ENCODE results near the gene POLR3C. TPM values are rescaled to one million over a fixed set of nuclear protein-coding genes. Genes with fewer than 3 reads are reported as not detected.

POLR3C gene
- total and polyA plus RNA-seq, 10 of the 15 experiments (the other 5 are each of a cell fraction or from before 2014, with no cell fraction given): 13.0 to 44.8 (median 34.8) TPM

DNA sequence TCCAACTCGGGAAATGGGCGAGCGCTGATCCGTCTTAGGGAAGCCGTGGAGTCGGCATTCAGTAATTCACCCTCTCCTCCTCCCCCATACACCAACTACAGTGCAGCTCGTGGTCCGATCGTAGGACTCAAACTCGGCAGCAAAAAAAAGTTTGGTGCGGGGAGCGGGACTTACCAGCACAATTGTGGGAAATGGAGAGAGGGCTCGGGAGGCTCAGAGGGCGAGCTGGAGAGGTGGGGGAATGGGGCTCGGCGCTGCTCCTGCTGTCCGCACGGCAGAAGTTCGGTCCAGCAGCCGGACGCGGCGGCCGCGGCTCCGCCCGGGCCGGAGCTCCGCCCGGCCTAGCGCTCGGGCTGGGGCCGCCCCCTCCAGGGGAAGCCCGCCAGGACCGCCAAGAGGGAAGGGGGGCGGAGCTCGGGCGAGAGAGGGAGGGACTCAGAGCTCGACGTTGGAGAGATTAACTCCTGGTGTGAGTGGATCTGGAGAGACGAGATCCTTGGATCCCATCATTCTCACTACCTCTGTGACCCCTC is 35.6 kb downstream of the POLR3C start (continued):
- TF ChIP-seq LARP7 (IDR thresholded peaks at IDR 0.05) (peak; percentile 64; the same call in 1 of the 2 replicates), YY1 (IDR thresholded peaks at IDR 0.05; ENCODE audit: low read depth, low read length) (peak; percentile 32; the same call in 1 of the 2 replicates), ATF7 (IDR thresholded peaks at IDR 0.05; ENCODE audit: low read depth) (no peak), TCF3 (IDR thresholded peaks at IDR 0.05; ENCODE audit: borderline replicate concordance, insufficient read depth, low read depth, low read length) (no peak), RFX5 (IDR thresholded peaks at IDR 0.05; ENCODE audit: low read depth, low read length) (no peak), CEBPB (IDR thresholded peaks at IDR 0.05; ENCODE audit: borderline replicate concordance in 1 of 2, low read depth in 2 of 2, low read length in 2 of 2) (no peak), NR2C2 (IDR thresholded peaks at IDR 0.05; ENCODE audit: borderline replicate concordance, control insufficient read depth, insufficient read length, low read depth) (no peak), TCF12 (IDR thresholded peaks at IDR 0.05; ENCODE audit: low read depth, low read length) (no peak), NRF1 (conservative IDR thresholded peaks at IDR 0.05; ENCODE audit: low read depth, low read length) (no peak), PAX5 (IDR thresholded peaks at IDR 0.05; ENCODE audit: borderline replicate concordance, low read depth, low read length) (no peak), ETV6 (conservative IDR thresholded peaks at IDR 0.05 in 1 of 2, IDR thresholded peaks at IDR 0.05 in 1 of 2; ENCODE audit: borderline replicate concordance in 1 of 2, low read depth in 1 of 2) (no peak), EP300 (IDR thresholded peaks at IDR 0.05; ENCODE audit: borderline replicate concordance in 1 of 2, control insufficient read depth in 1 of 2, low read depth in 2 of 2, low read length in 2 of 2) (no peak), NFYA (IDR thresholded peaks at IDR 0.05; ENCODE audit: borderline replicate concordance, low read depth, low read length) (no peak), POLR2AphosphoS5 (IDR thresholded peaks at IDR 0.05; ENCODE audit: low read length) (peak; percentile 37; the same call in 1 of the 2 replicates), CREB1 (IDR thresholded peaks at IDR 0.05; ENCODE audit: low read depth) (no peak), BACH1 (IDR thresholded peaks at IDR 0.05; ENCODE audit: borderline replicate concordance) (0 out of 2 replicates have a peak, but pooled peaks have one; percentile 41), GATAD2B (conservative IDR thresholded peaks at IDR 0.05; ENCODE audit: low read depth) (peak; percentile 50; the same call in 1 of the 2 replicates)
- TF ChIP-seq, protein P1, sequence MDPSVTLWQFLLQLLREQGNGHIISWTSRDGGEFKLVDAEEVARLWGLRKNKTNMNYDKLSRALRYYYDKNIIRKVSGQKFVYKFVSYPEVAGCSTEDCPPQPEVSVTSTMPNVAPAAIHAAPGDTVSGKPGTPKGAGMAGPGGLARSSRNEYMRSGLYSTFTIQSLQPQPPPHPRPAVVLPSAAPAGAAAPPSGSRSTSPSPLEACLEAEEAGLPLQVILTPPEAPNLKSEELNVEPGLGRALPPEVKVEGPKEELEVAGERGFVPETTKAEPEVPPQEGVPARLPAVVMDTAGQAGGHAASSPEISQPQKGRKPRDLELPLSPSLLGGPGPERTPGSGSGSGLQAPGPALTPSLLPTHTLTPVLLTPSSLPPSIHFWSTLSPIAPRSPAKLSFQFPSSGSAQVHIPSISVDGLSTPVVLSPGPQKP (IDR thresholded peaks at IDR 0.05; ENCODE audit: low read depth, low read length): no peak
- TF ChIP-seq, protein P2, sequence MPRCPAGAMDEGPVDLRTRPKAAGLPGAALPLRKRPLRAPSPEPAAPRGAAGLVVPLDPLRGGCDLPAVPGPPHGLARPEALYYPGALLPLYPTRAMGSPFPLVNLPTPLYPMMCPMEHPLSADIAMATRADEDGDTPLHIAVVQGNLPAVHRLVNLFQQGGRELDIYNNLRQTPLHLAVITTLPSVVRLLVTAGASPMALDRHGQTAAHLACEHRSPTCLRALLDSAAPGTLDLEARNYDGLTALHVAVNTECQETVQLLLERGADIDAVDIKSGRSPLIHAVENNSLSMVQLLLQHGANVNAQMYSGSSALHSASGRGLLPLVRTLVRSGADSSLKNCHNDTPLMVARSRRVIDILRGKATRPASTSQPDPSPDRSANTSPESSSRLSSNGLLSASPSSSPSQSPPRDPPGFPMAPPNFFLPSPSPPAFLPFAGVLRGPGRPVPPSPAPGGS (IDR thresholded peaks at IDR 0.05; ENCODE audit: borderline replicate concordance, insufficient read depth, low read depth, low read length, poor library complexity, severe bottlenecking): no peak
- TF ChIP-seq, protein P3, sequence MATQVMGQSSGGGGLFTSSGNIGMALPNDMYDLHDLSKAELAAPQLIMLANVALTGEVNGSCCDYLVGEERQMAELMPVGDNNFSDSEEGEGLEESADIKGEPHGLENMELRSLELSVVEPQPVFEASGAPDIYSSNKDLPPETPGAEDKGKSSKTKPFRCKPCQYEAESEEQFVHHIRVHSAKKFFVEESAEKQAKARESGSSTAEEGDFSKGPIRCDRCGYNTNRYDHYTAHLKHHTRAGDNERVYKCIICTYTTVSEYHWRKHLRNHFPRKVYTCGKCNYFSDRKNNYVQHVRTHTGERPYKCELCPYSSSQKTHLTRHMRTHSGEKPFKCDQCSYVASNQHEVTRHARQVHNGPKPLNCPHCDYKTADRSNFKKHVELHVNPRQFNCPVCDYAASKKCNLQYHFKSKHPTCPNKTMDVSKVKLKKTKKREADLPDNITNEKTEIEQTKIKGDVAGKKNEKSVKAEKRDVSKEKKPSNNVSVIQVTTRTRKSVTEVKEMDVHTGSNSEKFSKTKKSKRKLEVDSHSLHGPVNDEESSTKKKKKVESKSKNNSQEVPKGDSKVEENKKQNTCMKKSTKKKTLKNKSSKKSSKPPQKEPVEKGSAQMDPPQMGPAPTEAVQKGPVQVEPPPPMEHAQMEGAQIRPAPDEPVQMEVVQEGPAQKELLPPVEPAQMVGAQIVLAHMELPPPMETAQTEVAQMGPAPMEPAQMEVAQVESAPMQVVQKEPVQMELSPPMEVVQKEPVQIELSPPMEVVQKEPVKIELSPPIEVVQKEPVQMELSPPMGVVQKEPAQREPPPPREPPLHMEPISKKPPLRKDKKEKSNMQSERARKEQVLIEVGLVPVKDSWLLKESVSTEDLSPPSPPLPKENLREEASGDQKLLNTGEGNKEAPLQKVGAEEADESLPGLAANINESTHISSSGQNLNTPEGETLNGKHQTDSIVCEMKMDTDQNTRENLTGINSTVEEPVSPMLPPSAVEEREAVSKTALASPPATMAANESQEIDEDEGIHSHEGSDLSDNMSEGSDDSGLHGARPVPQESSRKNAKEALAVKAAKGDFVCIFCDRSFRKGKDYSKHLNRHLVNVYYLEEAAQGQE (IDR thresholded peaks at IDR 0.05; ENCODE audit: low read depth, low read length): no peak
- TF ChIP-seq, protein P4, sequence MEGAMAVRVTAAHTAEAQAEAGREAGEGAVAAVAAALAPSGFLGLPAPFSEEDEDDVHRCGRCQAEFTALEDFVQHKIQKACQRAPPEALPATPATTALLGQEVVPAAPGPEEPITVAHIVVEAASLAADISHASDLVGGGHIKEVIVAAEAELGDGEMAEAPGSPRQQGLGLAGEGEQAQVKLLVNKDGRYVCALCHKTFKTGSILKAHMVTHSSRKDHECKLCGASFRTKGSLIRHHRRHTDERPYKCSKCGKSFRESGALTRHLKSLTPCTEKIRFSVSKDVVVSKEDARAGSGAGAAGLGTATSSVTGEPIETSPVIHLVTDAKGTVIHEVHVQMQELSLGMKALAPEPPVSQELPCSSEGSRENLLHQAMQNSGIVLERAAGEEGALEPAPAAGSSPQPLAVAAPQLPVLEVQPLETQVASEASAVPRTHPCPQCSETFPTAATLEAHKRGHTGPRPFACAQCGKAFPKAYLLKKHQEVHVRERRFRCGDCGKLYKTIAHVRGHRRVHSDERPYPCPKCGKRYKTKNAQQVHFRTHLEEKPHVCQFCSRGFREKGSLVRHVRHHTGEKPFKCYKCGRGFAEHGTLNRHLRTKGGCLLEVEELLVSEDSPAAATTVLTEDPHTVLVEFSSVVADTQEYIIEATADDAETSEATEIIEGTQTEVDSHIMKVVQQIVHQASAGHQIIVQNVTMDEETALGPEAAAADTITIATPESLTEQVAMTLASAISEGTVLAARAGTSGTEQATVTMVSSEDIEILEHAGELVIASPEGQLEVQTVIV (IDR thresholded peaks at IDR 0.05; ENCODE audit: borderline replicate concordance, partially characterized antibody): no peak

All from GM12878 (cell line).